GM10847 (cell line): ENCODE data around the gene ZNF217.

Experiments used
- POLR2A ChIP-seq: IDR thresholded peaks from 2 replicates; pipeline ENCODE4 v1.6.1; 2011; ENCODE audit not compliant: insufficient read length; ENCODE audit errors: extremely low read depth

ZNF217 gene

GRCh38 chr20:53593466-53594007 lies at the start of gene ZNF217:
ZNF217 (minus strand) TSS chr20:53593839; CDS start chr20:53582826, 11,013 bp downstream.
- peak; percentile 43 for TF ChIP-seq POLR2A

GRCh38 chr20:53643031-53643832 lies 49.6 kb upstream of the ZNF217 start:
- no peak for TF ChIP-seq POLR2A

DNA sequence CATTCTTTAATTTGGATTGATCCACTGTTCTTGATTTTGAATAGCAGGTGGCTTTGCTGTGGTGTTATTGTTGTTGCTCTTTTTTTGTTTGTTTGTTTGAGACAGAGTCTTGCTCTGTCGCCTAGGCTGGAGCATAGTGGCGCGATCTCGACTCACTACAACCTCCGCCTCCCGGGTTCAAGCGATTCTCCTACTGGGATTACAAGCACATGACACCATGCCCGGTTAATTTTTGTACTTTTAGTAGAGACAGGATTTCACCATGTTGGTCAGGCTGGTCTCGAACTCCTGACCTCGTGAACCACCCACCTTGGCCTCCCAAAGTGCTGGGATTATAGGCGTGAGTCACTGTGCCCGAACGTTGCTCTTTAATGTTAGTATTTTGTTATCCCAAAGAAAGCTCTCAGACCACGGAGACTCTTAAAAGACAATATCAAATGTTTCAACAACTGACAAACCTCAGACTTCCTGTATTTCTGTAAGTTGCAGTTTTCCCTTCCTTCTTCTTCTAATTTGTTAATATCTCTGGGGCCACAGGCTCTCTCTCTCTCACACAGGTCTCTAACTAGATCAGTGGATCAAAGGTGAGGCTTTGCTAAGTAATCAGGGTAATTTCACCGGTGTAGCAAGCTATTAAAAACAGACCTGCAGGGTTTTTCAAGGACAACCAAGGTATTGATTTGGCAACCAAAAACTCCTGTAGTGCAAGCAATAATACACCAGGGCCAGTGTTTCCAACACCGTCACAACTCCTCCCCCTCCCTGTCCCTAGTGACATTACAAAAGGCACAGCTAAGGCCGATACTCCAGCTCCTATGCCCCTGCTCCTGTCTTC lies 48.8 kb upstream of the ZNF217 start:
- TF ChIP-seq POLR2A = no peak

DNA sequence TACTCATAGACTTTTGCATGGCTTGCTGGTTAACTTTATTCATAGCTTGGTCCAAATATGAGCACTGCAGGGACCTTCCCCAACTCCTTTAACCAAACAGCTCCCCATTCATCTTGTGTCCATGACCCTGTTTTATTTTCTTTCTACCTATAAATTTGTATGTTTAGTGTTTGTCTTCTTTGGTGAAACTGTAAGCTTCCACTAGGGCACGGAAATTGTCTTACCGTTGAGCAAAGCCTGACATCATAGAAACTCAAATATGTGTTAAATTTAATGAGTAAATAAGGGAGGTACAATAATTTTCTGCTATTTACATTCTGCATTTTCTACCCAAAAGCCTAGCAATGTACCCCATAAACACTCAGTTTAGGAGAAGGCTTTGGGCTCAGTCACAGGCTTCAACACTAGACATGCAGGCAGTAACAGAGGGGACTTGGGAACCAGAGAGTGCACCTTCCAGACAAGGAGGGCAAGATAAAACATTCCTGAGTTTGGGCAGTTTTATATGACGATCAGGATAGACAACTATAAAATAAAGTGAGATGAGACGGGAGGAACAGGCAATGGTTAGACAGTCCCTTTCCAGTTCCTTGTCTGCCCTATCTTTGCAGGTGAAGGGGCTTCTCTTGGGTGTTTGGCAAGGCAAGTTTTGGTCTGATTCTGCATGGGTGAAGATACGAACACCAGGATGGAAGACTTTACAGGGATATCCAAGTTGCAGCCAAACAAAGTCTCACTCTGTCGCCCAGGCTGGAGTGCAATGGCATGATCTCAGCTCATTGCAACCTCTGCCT lies 46.2 kb upstream of the ZNF217 start:
- TF ChIP-seq POLR2A = no peak

DNA sequence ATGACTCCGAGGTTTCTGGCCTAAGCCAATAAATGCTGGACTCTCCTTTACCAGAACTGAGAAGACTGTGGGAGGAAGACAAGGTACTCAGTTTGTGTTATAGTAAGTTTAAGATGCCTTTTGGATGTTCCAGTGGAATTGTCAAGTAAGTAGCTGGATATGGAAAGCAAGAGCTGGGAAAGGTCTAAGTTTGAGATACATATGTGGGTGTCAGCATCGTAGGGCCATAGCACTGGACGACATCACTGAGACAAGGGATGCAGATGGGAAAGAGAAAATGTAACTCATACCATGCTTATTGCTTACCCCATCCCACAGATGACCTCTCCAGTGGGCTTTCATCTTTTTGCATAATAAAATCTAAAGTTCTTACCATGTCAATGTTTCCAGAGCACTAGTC lies 45.5 kb upstream of the ZNF217 start:
- TF ChIP-seq POLR2A = no peak

GRCh38 chr20:53636540-53637097 lies 43.0 kb upstream of the ZNF217 start:
- TF ChIP-seq POLR2A = no peak

GRCh38 chr20:53635221-53635620 lies 41.6 kb upstream of the ZNF217 start:
- no peak for TF ChIP-seq POLR2A

GRCh38 chr20:53631909-53632662 lies 38.4 kb upstream of the ZNF217 start:
- no peak for TF ChIP-seq POLR2A

DNA sequence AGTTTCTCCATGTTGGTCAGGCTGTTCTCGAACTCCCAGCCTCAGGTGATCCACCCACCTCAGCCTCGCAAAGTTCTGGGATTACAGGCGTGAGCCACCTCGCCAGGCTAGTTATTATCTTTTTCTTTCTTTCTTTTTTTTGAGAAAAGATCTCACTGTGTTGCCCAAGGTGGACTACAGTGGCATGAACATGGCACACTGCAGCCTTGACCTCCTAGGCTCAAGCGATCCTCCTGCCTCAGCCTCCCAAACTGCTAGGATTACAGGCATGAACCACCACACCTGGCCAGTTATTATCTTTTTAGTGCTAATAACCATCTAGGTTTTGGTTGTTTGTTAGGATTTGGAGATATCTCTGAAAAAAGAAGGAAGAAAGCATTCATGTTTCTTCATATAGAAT lies 35.8 kb upstream of the ZNF217 start:
- TF ChIP-seq POLR2A = no peak

DNA sequence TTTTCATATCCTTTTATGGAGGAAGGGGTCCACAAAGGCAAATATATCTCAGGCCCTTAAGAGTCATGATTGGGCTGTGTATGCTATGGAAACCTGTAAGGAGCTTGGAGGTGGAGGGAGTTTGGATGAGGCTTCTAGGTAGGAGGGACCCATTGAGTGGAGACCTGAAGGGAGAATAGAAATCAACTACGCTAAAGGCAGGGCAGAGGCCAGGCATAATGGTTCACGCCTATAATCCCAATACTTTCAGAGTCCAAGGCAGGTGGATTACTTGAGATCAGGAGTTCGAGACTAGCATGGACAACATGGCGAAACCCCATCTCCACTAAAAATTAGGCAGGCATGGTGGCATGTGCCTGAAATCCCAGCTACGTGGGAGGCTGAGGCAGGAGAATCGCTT lies 34.4 kb upstream of the ZNF217 start:
- no peak for TF ChIP-seq POLR2A

GRCh38 chr20:53626584-53626983 lies 32.9 kb upstream of the ZNF217 start:
- TF ChIP-seq POLR2A = no peak

DNA sequence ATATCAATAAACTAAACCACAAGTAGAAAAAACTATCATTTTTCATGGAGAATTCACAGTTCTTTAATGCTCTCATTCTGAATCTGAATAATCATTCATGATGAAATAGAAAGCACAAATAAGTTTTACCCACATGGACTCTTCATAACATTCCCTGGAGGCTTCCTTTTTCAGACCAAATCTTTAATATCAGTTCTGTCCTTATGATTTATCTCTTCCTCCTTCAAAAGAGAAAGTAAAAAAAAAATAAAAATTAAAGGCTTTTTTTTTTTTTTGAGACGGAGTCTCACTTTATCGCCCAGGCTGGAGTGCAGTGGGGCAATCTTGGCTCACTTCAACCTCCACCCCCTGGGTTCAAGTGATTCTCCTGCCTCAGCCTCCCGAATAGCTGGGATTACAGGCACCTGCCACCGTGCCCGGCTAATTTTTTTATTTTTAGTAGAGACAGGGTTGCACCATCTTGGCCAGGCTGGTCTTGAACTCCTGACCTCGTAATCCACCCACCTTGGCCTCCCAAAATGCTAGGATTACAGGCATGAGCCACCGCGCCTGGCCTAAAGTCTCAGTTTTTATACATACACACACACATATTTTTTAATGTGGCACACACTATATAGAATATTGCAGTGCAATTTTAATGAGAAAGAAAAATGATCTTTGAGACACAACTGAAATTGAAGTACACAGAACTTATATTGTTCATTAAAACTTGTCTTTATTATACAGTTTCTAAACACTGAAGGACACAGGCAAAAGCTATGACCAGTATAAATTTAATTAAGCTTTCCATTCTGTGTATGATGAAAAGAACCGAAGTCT lies 31.9 kb upstream of the ZNF217 start:
- no peak for TF ChIP-seq POLR2A

DNA sequence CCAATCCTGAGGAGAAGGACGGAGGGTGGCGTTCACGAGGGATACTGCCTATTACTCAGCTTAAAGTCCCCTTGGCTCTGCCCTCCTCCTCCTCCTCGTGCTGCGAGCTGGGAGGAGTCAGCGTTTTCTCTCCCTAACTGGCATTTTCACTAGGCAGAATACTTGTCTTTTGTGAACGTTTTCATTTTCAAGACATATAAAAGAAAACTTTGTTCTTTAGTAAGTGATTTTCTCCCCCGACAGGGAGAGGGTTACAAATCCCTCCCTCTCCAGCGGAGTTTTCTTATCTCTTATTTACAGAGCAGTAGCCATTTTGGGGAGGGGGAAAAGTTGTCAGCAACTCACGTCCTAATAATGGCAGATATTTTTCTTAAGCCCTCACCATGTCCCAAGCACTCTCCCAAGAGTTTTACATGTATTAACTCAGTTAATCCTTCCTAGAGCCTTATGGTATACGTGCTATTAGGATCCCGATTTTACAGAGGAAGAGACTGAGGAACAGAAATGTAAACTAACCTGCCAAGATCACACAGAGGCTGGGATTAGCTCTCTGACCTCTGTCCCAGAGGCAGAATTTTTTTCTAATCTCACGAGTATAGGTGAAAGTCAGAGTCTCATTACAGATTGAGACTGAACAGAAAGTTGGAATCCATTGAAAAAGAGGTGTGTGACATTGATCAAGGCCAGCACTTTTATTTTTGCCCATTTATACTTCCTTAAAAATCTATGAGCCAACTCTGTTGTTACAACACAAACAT lies 30.0 kb upstream of the ZNF217 start:
- peak; percentile 24 for TF ChIP-seq POLR2A
